Testis (tissue), 2 donors: Measurements from ENCODE around the gene TEAD3.

Experiments
- CTCF ChIP-seq, 3 experiments: fragments of 450-650 bp in 2 of 3; fragments of 200-600 bp in 1 of 3; sonication (generic) in 1 of 3; IDR thresholded peaks; one replicate each; pipeline ENCODE4 v1.5.1; 2016 to 2019; ENCODE audit warnings: antibody characterized with exemption in 3 of 3, mild to moderate bottlenecking in 2 of 3, moderate library complexity in 1 of 3
- POLR2A ChIP-seq: fragments of 450-650 bp; IDR thresholded peaks from one replicate; pipeline ENCODE4 v1.6.1; 2017; ENCODE audit warnings: antibody characterized with exemption, mild to moderate bottlenecking, moderate library complexity

- no peak for TF ChIP-seq CTCF (IDR thresholded peaks at IDR 0.05)
- no peak for TF ChIP-seq POLR2A
Observed at GRCh38 chr6:35474131-35474941, 22.5 kb downstream of the TEAD3 start.
